ENCODE results near the gene CFAP45.

The CFAP45 gene

DNA sequence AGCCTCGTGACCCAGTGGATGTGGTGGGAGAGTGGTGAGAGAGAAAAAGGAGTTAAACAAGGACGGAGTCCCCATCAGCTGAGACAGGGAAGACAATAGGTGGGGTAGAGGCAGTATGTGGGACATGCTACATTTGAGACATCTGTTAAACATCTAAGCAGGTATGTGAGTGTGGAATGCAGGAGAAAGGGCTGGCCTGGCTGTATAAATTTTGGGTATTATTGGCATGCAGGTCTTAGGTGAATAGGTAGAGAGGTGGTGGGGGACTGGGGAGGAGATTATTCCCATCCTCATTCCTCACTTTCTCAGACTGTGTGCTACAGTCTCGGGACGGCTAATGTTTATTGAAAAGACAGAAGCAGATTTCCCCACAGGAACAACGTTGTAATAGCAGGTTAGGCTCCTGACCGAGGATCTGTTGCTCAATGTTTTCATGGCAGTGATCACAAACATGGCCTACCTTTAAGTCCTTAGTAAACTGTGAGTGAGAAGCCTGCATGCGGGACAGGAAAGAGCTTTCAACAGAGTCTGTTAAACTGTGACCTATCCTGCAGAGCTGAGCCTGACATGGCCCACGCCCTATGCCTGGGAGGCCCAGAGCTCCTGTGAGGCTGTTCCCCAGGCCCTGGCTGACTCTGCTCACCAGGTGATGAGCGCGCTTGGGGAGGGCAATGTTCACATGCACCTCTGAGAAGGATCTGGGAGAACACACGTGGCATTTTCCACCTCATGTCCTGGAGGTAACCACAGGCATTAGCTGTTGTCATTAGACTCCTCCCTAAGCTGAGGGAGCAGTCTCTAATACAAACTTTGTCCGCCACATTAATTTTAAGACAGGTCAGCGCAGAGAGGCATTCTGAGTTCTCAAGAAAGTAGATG lies 54.0 kb downstream of the CFAP45 start:
- DNase-seq, result no peak

DNA sequence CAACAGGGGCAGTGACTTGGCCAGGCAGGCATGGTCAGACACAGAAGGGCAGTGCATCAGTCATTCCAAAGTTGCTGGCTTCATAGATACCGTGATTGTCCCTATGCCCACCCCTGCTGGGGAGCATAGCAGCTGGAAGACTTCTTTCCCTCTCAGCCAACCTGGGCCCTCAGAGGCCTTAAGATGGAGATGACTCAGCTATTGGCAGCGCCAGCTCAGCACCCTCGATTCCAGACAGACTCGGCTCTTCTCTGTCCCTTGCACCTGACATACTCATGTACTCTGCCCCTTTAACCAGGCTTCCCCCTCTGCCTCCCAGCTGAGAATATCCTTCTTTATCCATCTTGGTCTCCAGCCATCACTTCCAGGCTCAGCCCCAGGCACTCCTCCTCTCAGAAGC lies 56.5 kb downstream of the CFAP45 start:
- no peak for DNase-seq

DNA sequence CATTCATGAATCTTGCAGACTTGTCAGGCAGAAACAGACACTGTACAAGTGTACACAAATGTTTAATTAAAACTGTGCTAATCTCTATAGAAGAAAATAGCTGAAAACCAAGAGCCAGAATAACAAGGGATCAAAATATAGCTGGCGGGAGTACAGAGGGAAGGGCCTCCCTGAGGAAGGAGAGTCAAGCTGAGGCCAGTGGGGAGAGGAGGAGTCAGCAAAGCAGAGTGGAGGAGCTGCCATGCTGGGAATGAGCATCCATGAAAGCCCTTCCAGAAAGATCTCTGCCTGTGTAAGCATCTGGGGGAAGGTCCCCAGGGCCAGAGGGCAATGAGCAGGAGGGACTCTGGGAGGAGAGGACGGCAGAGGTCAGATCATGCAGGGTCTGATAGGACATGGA lies 58.2 kb downstream of the CFAP45 start:
- DNase-seq, result no peak

DNA sequence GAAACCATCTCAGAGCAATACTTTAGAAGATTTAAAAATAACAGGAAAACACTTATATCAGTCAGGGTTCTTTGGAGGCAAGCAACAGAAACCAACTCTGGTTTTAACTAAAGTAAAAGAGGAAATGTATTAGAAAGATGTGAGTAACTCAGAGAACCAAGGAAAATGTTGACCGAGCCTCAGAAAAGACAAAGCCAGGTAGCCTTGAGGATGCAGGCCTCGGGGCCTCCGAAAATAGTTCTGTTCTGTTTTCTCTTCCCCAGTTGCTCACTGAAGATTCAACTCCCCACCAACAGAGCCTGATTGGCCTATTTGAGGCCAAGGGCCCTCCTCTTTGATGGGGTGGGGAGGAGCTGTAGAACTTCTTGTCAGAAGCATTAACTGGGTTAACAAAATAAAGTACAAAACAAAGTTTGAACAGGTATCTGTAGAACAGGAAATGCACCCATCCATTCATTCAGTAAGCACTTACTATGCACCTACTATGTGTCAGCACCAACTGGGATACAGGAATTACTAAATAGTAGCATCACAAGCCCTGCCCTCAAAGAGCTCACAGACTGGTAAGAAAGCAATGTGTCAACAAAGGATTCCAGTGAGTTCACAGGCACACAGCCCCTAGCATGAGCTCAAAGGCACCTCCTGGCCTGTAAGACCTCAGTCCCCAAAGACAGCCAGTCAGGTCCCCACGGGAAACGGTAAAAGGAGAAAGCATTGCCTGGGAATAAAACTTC lies 60.7 kb downstream of the CFAP45 start:
- DNase-seq, result no peak

DNA sequence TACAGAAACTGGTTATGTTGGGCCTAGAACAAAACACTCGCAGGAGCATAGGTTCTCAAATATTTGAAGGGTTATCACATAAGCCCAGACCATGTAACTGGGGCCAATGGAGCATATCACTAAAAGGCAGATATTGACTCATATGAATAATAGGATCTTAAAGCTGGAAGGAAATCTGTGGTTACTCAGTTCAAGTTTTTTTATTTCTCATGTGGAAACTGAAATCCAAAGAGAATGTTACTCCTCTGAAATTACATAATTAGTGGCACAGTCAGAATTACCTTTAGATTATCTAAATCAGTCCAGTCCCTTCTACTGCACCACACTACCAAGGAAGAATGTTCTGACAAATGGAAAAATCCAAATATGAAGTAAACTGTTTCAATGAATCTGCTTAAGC lies 61.2 kb downstream of the CFAP45 start:
- no peak for DNase-seq

DNA sequence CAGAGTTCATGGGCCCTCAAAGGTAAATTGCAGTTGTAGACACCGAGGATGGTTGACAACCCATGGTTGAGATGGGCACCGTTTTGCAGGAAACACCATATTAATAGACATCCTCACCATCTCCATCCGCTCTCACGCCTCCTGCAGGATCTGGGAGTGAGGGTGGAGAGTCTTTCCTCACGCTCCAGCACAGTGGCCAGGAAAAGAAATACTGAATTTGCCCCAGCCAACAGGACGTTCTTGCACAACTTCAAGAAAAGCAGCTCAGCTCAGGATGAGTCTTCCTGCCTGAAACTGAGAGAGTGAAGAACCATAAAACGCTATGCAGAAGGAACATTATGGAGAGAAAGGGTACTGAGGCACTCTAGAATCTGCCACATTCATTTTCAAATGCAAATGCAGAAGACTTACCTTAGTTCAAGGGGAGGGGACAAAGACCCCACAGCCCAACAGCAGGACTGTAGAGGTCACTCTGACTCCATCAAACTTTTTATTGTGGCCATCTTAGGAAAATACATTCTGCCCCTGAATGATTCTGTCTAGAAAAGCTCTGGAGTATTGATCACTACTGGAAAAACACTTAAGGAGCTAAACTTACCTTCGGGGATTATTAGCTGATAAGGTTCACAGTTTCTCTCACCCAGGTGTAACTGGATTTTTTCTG lies 64.0 kb downstream of the CFAP45 start:
- DNase-seq, result no peak

DNA sequence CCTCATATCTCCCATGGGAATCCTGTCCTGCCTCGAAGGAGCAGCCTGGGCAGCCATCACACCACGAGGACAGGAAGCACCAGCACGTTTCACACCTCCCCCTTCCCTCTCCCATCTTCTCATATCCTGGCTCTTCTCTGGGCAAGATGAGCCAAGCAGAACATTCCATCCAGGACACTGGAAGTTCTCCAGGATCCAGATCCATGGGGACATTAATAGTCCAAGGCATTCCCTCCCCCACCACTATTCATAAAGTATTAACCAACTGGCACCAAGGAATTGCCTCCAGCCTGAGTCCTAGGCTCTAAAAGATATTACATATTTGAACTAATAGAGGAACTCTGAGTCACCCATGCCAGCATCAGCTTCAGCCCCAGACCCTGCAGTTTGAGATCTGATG lies 64.6 kb downstream of the CFAP45 start:
- DNase-seq, result no peak

DNA sequence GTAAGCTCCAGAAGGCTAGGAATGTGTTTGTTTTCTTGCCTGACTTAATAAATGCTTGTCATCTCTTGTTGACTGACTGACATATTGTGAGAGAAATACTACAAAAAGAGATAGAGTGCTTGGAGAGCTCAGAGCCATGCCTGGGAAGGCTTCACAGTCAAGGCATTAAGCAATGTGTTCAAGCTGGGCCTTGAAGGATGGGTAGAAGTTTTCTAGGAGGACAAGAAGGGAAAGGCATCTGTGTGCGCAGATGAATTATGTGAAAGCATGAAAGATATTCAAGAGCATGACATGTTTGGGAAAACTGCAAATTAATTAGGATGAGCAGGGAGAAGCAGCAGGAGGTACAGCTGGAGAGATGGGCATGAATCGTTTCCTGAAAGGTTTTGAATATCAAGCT lies 67.7 kb downstream of the CFAP45 start:
- no peak for DNase-seq

DNA sequence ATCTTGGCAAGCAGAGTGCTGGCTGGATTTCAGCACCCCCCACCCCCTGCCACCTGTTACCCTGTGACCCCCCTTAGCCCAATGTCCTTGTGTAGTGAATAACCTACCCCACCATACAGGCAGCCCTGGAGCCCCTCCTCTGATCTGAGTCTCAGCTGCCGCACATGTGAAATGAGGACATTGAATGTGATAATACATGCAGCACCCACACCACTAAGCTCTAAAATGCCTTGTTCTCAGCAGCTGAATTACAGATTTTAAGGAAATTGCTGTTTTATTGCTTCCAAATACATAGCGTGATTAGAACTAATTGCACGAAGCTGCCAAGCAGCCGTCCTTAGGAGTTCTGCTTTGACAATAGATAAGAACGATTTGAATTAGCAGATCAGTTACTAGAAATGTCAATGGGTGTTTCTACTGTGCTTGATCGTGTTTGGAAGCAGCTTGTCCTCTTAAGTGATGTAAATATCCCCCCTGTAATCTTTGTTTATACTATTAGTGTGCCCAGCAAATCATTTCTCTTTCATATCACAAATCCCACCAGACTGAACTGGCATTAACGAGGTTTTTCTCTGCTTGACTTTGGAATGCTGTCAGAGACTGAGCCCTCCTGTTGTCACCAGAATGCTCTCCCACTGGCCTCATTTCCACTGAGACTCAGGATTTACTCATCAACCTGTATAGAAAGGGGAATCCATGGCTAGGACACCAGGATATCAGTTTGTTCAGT lies 68.4 kb downstream of the CFAP45 start:
- no peak for DNase-seq

DNA sequence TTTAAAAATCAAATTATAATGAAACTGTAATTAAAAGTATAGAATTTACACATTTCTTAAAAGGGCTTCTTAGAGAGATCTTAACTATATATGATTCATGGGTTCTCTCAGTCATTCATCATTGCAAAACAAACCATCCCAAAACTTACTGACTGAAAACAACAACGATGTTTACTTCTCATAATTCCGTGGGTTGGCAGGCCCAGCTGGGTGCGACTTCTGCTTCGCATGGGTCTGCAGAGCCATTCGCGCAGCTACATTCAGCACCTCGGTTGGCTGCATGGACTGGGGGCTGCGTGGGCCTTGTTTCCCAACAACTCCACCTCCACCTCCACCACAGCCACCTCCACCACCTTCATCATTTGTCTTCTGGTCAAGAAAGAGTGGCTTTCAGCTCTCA lies 69.2 kb downstream of the CFAP45 start:
- no peak for DNase-seq

DNA sequence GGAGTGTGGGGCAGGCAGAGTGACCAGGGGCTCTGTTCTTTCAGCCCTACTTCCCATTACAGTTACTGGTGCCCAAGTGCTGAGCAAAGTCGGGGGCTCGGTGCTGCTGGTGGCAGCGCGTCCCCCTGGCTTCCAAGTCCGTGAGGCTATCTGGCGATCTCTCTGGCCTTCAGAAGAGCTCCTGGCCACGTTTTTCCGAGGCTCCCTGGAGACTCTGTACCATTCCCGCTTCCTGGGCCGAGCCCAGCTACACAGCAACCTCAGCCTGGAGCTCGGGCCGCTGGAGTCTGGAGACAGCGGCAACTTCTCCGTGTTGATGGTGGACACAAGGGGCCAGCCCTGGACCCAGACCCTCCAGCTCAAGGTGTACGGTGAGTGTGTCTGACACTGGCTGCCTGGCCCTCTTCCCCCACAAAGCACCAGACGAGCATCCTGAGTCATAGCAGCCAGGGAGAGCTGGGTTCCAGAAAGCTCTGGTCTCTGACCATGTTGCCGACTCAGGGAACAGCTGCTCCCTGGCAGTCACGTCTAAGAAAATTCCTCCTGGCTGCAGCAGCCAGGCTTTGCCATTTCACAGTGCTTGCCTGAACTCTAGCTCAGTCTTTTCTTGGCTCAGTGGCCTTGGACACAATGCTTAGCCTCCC lies 70.0 kb downstream of the CFAP45 start:
- DNase-seq, result no peak

DNA sequence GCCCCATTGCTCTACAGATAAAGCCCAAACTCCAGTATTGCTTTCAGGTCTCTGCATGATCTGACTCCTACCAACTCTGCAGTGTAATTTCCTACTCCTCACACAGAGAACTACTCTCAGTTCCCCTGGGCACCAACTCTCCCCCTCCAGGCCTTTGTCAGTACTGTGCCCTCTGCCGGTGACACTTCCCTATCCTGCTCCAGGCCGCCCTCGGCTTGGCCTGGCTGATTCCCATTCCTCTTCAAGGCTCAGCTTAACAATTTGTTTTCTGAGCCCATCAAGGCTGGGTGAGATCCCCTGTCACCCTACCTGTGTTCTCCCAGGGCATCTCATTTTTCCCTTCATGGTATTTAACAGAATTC lies 70.7 kb downstream of the CFAP45 start:
- no peak for DNase-seq

DNA sequence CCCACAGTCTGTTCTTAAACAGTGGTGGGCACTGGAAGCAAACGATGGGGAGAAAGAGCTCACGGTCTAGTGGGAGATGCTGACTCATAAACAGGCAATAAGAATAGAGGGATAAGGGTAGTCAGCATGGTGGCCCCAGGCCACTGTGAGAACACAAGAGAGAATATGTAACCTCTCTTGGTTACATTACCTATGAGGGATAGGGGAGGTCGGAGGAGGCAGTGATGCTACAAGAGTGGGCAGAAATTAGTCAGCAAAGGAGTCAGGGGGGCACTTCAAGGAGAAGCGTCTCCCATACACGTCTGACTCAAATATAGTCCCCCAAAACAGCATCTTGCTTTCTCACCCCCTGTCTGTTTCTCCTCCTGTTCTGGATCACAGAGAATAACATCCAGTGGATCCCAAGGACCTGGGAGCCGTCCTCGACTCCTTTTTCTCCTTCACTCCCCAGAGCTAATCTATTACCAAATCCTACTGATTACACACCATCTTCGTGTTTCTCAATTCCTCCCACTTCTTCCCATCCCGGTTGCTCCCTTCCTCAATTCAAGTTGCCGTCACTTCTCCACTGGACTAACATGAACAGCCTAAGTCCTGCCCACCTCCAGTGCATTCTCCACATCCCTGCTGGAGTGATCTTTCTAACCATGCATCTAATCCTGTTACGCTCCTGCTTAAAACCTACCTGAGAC lies 71.2 kb downstream of the CFAP45 start:
- no peak for DNase-seq

DNA sequence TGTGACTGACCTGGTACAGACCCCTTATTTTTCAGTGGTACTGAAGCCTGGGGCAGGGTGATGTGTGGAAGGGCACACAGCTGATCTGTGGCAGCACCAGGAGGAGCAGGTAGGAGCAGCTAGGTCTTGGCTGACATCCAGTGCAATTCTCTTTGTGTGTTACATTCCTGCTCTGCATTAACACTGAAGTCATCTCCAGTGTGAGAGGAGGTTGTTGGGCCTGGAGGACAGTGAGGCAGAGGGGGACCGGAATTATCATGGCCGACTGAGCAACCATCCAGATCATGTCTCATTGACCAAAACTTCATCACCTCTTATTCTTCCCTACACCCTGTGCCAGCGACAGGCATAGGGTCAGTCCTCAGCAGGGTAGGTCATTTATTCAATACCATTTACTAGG lies 71.8 kb downstream of the CFAP45 start:
- DNase-seq, result no peak

DNA sequence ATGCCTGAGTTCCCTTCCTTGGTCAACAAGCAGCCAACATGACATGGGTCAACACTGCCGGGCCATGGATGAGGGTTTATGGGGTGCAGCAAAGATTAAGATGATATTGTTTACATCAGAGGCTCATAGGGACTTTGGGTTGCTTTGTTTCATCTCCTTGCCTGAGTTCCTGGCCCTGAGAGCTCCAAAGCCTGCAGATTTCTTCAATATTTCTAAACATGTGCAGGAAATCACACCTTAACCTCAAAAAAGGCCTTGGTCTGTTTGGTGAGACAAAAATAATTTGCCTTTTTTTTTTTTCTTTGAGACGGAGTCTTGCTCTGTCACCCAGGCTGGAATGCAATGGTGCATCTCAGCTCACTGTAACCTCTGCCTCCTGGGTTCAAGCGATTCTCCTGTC lies 72.4 kb downstream of the CFAP45 start:
- no peak for DNase-seq

DNA sequence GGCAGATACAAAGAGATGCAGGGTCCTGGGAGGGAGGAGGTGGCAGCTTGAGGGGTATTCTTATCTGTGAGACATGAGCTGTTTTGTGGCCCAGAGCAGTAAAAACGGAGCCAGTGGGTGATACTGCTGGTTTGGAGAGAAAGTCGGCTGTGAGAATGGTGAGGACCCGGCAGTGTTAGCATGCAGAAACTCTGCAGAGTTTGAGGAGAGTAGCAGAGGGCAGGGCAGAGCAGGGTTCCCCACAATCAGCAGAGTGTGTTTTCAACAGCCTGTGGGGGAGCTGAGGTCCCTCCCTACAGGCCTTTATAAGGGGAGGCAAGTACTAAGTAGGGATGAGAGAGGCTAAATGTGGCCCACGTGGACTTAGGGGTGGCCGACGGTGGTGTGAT lies 72.9 kb downstream of the CFAP45 start:
- DNase-seq, result no peak

DNA sequence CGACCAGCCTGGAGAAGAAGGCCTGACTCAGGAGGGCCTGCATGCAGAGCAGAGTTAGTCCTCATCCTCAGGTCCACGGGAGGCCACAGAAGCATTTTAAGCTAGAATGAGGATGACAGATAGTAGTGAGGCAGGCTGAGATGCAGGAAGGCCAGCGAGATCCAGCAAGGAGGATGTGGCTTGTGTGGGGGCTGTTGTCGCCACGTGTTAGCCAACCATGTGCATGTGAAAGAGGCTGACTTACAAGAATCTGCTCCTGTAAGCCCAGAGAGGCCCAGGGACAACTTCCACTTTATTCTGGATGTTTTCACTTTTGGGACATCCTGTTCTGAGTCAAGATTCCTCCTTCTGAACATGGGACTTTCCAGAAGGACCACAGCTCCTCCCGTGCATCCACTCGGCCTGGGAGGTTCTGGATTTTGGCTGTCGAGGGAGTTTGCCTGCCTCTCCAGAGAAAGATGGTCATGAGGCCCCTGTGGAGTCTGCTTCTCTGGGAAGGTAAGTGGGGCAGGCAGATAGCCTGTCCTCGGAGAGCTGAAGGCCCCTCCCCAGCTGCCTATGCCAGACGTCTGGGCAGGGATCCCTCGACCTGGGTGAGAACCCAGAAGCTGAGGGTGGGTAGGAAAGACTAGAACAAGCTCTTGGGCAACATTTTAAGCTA lies 73.4 kb downstream of the CFAP45 start, which contains the start of gene SLAMF8:
TSS of gene SLAMF8 (plus strand) at position 433 of the 661 bp plus-strand sequence. CDS start at position 459, 26 bp downstream.
- peak; percentile 42 for DNase-seq

DNA sequence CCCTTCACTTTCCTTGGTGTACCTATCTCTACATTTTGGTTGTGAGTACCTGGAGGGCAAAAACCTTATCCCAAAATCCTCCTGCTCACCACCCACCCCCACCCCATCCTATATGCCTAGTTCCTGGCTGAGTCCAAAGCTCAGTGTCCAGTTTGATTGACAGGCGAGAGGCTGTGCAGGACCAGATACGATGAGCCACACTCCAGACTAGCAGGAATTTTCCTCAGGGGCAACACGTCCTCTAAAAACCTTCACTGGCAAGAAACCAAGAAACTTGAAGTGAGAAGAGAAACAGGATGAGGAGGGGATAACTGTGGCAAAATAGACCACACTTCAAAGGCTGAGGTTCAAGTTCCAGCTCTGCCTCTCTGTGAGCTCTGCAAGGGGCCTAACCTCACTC lies 74.4 kb downstream of the CFAP45 start:
- DNase-seq, result no peak

DNA sequence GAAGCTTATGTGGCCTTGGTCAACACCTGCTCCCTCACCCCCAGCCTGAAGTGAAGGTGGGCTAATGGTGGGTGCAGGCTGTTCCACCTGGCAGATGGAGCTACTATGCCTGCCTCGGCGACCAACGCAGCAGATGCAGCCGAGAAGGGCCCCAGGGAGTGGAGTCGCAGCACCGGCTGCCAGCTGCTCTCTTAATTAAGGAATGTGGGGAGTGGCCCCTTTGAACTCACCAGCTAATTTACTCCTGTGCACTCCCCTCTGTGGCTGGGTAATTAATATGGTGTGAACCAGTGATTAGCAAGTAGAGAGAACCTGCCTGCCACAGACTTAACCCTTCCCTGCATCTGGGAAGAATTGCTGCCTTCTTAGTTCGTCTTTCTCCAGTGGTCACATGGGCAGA lies 76.6 kb downstream of the CFAP45 start:
- DNase-seq, result no peak
